Uterus (tissue), 4 donors: ENCODE measurements around the gene LCP2. TPM values are rescaled to one million over a fixed set of nuclear protein-coding genes. Genes with fewer than 3 reads are reported as not detected.

Experiments
- DNase-seq, 2 donors: peaks; one replicate each; pipeline ENCODE4 v3.0.0-alpha.2; 2019 to 2020
- H3K27ac ChIP-seq, 2 donors: fragments of 200-600 bp; sonication (generic); 1 replicate in 1 of 2; 2 replicates in 1 of 2; pipeline ENCODE4 v1.5.1; 2016 to 2018
- H3K27me3 ChIP-seq, 2 donors: fragments of 200-600 bp; sonication (generic); one replicate each; pipeline ENCODE4 v1.5.1; 2018 to 2019; ENCODE audit warnings: control low read depth in 1 of 2
- H3K36me3 ChIP-seq, 2 donors: fragments of 200-600 bp; sonication (generic); one replicate each; pipeline ENCODE4 v1.5.1; 2019; ENCODE audit warnings: control low read depth in 1 of 2
- H3K4me1 ChIP-seq, 2 donors: fragments of 200-600 bp; sonication (generic); one replicate each; pipeline ENCODE4 v1.5.1; 2018 to 2019; ENCODE audit warnings: control low read depth in 1 of 2
- H3K4me3 ChIP-seq, 2 donors: fragments of 200-600 bp; sonication (generic); 1 replicate in 1 of 2; 2 replicates in 1 of 2; pipeline ENCODE4 v1.5.1; 2018 to 2019; ENCODE audit warnings: mild to moderate bottlenecking in 1 of 2
- H3K9me3 ChIP-seq, 2 donors: fragments of 200-600 bp; sonication (generic); one replicate each; pipeline ENCODE4 v1.5.1; 2019; ENCODE audit warnings: control low read depth in 1 of 2
- CTCF ChIP-seq, 4 experiments: fragments of 200-600 bp in 2 of 4; fragments of 450-650 bp in 2 of 4; sonication (generic) in 2 of 4; IDR thresholded peaks; one replicate each; pipeline ENCODE4 v1.5.1; 2016 to 2019; ENCODE audit warnings: antibody characterized with exemption in 4 of 4, mild to moderate bottlenecking in 2 of 4, moderate library complexity in 1 of 4
- POLR2A ChIP-seq, 2 donors: fragments of 450-650 bp; IDR thresholded peaks; one replicate each; pipeline ENCODE4 v1.6.1; 2016; ENCODE audit warnings: antibody characterized with exemption in 2 of 2, mild to moderate bottlenecking in 1 of 2, moderate library complexity in 1 of 2
- intact Hi-C: fragments of 100-400 bp; cut with DNase I; formaldehyde crosslinking; loops from one replicate; pipeline ENCODE4 v1.15.1; 2023; ENCODE audit warnings: low total_unique reads
- total RNA-seq, 4 donors: library from RNA; depleted of rRNA in 3 of 4; stranded (reverse); fragments of >200 nt in 3 of 4; gene quantifications; one replicate each; pipeline versions ENCODE4 v1.1.0 to v1.2.4, GENCODE V29; 2014 to 2023
- donor health status: DM: yes; HTN: yes; CAD: no.

Gene LCP2
- total RNA-seq, 4 donors from 2014 or later: 1.3 to 19.1 (median 11.2) TPM

DNA sequence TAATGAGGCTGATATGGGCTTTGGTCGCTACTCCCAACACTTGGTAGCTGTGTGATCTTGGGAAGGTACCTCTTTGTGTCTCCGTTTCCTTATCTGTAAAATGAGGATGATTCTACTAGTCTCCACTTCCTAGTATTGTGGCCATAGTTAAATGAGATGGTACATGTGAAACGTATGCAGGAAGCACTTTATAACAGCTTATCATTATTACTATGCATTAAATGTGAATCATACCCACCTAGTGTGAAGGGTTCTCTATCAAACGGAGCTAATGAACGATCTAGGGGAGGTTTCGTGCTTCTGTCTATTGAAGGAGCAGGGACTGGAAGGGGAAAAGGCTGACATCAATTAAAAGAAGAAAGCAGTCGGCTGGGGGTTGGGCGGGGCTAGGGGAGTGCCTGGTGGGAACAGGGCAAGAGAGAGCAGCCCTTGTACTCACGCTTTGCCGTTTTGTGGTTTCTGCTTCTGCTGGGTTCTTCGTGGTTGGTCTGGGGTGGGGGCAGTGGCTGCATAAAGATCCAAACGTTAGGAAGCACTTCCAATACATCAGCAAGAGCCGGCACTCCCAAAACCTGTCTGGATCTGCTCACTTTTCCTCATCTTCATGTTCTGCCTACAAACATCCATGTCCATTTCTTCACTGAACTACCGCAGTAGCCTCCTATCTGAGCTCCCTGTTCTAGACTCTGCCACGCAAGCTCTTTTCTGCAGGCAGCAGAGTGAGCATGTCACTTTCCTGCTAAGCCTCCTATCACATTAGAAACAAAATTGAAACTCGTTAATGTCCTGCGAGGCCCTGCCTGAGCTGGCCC lies 30.8 kb downstream of the LCP2 start:
- H3K27ac ChIP-seq: peak overlapping the region; percentile 67 to 72
- no peaks in the 10 kb centered on the region for H3K36me3 ChIP-seq
- no peaks in the 10 kb centered on the region for H3K27me3 ChIP-seq
- intact Hi-C loops: loop anchor here (10.0 kb wide), 1 partner anchor 158 kb away; no protein-coding TSS in a partner anchor
- H3K4me1 ChIP-seq: no peaks in the 10 kb centered on the region
- no peak for TF ChIP-seq POLR2A (IDR thresholded peaks at IDR 0.05)
- TF ChIP-seq CTCF (IDR thresholded peaks at IDR 0.05): no peak
- H3K4me3 ChIP-seq: no peak overlapping the region
- no peaks in the 10 kb centered on the region for H3K9me3 ChIP-seq
- no peak for DNase-seq

DNA sequence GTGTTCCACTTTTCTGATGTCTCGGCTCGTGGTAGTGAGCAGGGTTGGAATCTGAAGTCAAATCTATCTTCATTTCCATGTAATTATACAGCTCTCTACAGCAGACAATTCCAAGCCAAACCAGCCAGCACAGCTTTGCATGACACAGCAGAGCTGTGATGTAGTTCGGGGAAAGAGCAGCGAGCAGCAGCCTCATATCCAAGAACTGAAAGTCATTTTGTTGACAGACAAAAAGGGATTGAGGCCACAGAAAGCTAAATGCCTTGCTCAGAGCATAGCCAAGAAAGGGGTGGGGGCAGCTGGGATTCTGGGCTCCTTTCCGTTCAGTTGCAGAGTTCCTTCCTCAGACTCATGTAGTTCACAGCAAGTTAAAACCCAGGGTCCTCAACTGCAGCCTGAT lies 32.1 kb downstream of the LCP2 start:
- no peaks in the 10 kb centered on the region for H3K27me3 ChIP-seq
- H3K4me1 ChIP-seq: no peaks in the 10 kb centered on the region
- TF ChIP-seq CTCF (IDR thresholded peaks at IDR 0.05) (no peak), POLR2A (IDR thresholded peaks at IDR 0.05) (no peak)
- H3K36me3 ChIP-seq: no peaks in the 10 kb centered on the region
- no peak overlapping the region for H3K4me3 ChIP-seq
- no peaks in the 10 kb centered on the region for H3K9me3 ChIP-seq
- peak overlapping the region; percentile 67 to 72 for H3K27ac ChIP-seq
- intact Hi-C loops: loop anchor here (10.0 kb wide), 1 partner anchor 159 kb away; no protein-coding TSS in a partner anchor
- DNase-seq: peak; percentile 66

- H3K9me3 ChIP-seq: no peaks in the 10 kb centered on the region
- H3K4me1 ChIP-seq: no peaks in the 10 kb centered on the region
- H3K36me3 ChIP-seq: no peaks in the 10 kb centered on the region
- DNase-seq: no peak
- H3K27ac ChIP-seq: peak overlapping the region in 1 of 2 donors; percentile 34
- intact Hi-C loops: loop anchor here (10.0 kb wide), 1 partner anchor 161 kb away; no protein-coding TSS in a partner anchor
- no peak for TF ChIP-seq POLR2A (IDR thresholded peaks at IDR 0.05)
- no peak for TF ChIP-seq CTCF (IDR thresholded peaks at IDR 0.05)
- H3K4me3 ChIP-seq: no peak overlapping the region
- no peaks in the 10 kb centered on the region for H3K27me3 ChIP-seq
These were observed 33.7 kb downstream of the LCP2 start for GRCh38 chr5:170263906-170264305.

GRCh38 chr5:170262061-170263045 lies 35.2 kb downstream of the LCP2 start:
- Histone ChIP-seq H3K9me3 (no peaks in the 10 kb centered on the region), H3K4me1 (no peaks in the 10 kb centered on the region), H3K36me3 (no peaks in the 10 kb centered on the region), H3K27me3 (no peaks in the 10 kb centered on the region), H3K27ac (no peak overlapping the region), H3K4me3 (no peak overlapping the region)
- DNase-seq: no peak
- TF ChIP-seq CTCF (IDR thresholded peaks at IDR 0.05) (no peak), POLR2A (IDR thresholded peaks at IDR 0.05) (no peak)
- intact Hi-C loops: loop anchor here (10.0 kb wide), 1 partner anchor 162 kb away; no protein-coding TSS in a partner anchor
